Heart left ventricle (tissue), 16 donors: ENCODE results near the gene ENPP6. TPM values are rescaled to one million over a fixed set of nuclear protein-coding genes. Genes with fewer than 3 reads are reported as not detected.

ENCODE experiments used
- ATAC-seq, 4 donors: fragments of 200-7000 bp; cut with Tn5 transposase; one replicate each; pipeline ENCODE4 v1.9.1; 2020 to 2022; ENCODE audit warnings: moderate library complexity in 4 of 4, mild to moderate bottlenecking in 3 of 4, moderate number of reproducible peaks in 1 of 4
- DNase-seq, 5 donors: peaks; one replicate each; pipeline ENCODE4 v3.0.0-alpha.2; 2020
- H3K27ac ChIP-seq, 12 donors: fragments of 200-600 bp; sonication (generic) in 4 of 12; one replicate each; pipeline versions ENCODE4 v1.5.0 to v1.8.0; 2016 to 2022; ENCODE audit warnings: mild to moderate bottlenecking in 2 of 12
- H3K27me3 ChIP-seq, 9 donors: fragments of 200-600 bp; sonication (generic) in 2 of 9; one replicate each; pipeline versions ENCODE4 v1.5.1 to v1.8.0; 2016 to 2022; ENCODE audit warnings: mild to moderate bottlenecking in 3 of 9
- H3K36me3 ChIP-seq, 9 donors: fragments of 200-600 bp; sonication (generic) in 2 of 9; one replicate each; pipeline versions ENCODE4 v1.5.0 to v1.8.0; 2018 to 2022; ENCODE audit warnings: mild to moderate bottlenecking in 2 of 9
- H3K4me1 ChIP-seq, 12 donors: fragments of 200-600 bp; sonication (generic) in 4 of 12; one replicate each; pipeline versions ENCODE4 v1.5.0 to v1.8.0; 2016 to 2022; ENCODE audit warnings: mild to moderate bottlenecking in 3 of 12
- H3K4me3 ChIP-seq, 12 donors: fragments of 200-600 bp; sonication (generic) in 4 of 12; one replicate each; pipeline versions ENCODE4 v1.5.0 to v1.8.0; 2017 to 2022; ENCODE audit warnings: mild to moderate bottlenecking in 9 of 12, moderate library complexity in 4 of 12
- H3K9me3 ChIP-seq, 12 donors: fragments of 200-600 bp; sonication (generic) in 4 of 12; one replicate each; pipeline versions ENCODE4 v1.5.0 to v1.8.0; 2016 to 2022; ENCODE audit warnings: mild to moderate bottlenecking in 1 of 12
- CTCF ChIP-seq, 12 donors: fragments of 200-600 bp; sonication (generic) in 4 of 12; IDR thresholded peaks; one replicate each; pipeline versions ENCODE4 v1.5.0 to v1.8.0; 2018 to 2022; ENCODE audit warnings: antibody characterized with exemption in 12 of 12, mild to moderate bottlenecking in 5 of 12
- POLR2A ChIP-seq, 2 donors: fragments of 450-650 bp; IDR thresholded peaks; one replicate each; pipeline ENCODE4 v1.6.1; 2017; ENCODE audit warnings: antibody characterized with exemption in 2 of 2, mild to moderate bottlenecking in 2 of 2, moderate library complexity in 2 of 2
- WGBS, 4 donors: extraction: QIAGEN DNeasy Blood & Tissue Kit in 2 of 4; methylation state at CpG; one replicate each; pipeline versions ENCODE4 v1.1.5 to v1.1.7; 2013 to 2018; 5-methylcytosine and 5-hydroxymethylcytosine counted together
- intact Hi-C, 10 donors: fragments of 100-400 bp; cut with DNase I; formaldehyde crosslinking; loops; one replicate each; pipeline versions ENCODE4 v1.11.1 to v1.14.2; 2022
- polyA plus RNA-seq, 2 donors: library from polyadenylated mRNA; stranded (reverse); fragments of 200-250 nt; gene quantifications; one replicate each; pipeline ENCODE4 v1.2.3, GENCODE V29; 2013
- total RNA-seq, 9 donors: library from RNA; depleted of rRNA in 2 of 9; stranded (reverse); fragments of >200 nt in 2 of 9; fragmentation: NEBNext Ultra II Directional in 3 of 9; extraction: Animal tissue kit (Norgen Biotek cat#: 25700) in 3 of 9; gene quantifications; one replicate each; pipeline versions ENCODE4 v1.1.0 to v1.2.4, GENCODE V29; 2016 to 2023
- donor health status: ischemic (EF 13 %, LVEDD 7.1; RV severe dilation, severe dysfunction).
- donor health status: healthy with polysubstance abuse.
- donor health status: DM: no; HTN: yes; CAD: no.
- donor health status: DM: no; HTN: no; CAD: no.
- donor health status: ischemic (EF 25% LVEDD 6.9; RV normal size, moderate dysfunction).
- donor health status: ischemic (EF 25% LVEDD 5.7; RV mildly dilated, moderate dysfunction).
- donor health status: healthy.
- donor health status: DM: yes; HTN: yes; CAD: no.
- donor health status: ischemic (EF 35%, LVEDD 5.7; RV mildly dilated, moderate dysfunction).
- donor health status: nonischemic (EF 11% LVEDD 7.7; RV severe dilation, severe dysfunction).
- donor health status: DM: yes; HTN: yes; CAD: no.
- donor health status: PGD.
- donor health status: ischemic (EF 29% LVEDD 5.4; RV normal size, mild dysfunction).
- donor health status: nonischemic (EF 23%, LVEDD 6.1; RV moderate dilation, normal function).

ENPP6 gene
- total and polyA plus RNA-seq, 11 donors, result 0.03 to 0.35 (median 0.19) TPM; not detected in 2

DNA sequence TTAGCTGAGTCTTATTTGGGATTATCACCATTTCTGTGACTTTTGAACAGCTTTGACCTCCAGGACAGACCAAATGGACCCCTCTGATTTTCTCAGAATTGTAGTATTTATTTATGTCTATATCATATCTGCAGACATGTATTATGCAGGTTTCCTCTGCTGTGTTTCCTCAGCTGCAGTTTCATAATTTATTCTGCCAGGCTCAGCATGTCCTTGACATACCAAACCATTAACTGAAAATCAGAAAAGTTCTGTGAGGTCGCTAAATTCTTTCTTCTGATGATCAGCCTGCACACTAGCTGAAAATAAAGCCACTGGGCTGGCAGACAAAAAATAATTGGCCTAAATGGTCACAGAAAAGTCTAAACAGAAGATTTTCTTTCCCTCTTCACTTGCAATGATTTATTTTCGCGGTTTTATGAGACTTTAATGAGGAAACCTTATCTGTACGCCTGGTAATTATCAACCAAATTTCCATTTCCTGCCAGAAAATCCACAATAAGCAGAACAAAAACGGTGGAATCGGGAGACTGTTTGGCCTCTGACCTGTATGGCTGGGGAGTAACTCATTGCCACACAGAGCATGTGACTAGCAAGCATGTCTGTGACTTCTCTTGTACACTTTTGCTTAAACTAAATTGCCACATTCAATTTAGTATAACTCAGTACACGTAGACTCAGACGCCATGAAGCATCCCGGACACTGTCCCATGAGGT, 150.9 kb downstream of the ENPP6 start:
- DNase-seq (no peak), ATAC-seq (no peak)
- Histone ChIP-seq H3K27me3 (no peaks in the 10 kb centered on the region), H3K27ac (no peak overlapping the region), H3K9me3 (peaks cover 0 to 7% (median 0%) of the 10 kb centered on the region in 12 donors), H3K4me3 (no peak overlapping the region), H3K36me3 (no peaks in the 10 kb centered on the region), H3K4me1 (no peaks in the 10 kb centered on the region)
- intact Hi-C loops, result no loop called here
- WGBS, 4 donors, result 64 to 67% (median 67%) methylated on average over 9 of the region's 9 CpGs
- TF ChIP-seq CTCF (IDR thresholded peaks at IDR 0.05), result no peak
- TF ChIP-seq POLR2A (IDR thresholded peaks at IDR 0.05), result no peak

DNA sequence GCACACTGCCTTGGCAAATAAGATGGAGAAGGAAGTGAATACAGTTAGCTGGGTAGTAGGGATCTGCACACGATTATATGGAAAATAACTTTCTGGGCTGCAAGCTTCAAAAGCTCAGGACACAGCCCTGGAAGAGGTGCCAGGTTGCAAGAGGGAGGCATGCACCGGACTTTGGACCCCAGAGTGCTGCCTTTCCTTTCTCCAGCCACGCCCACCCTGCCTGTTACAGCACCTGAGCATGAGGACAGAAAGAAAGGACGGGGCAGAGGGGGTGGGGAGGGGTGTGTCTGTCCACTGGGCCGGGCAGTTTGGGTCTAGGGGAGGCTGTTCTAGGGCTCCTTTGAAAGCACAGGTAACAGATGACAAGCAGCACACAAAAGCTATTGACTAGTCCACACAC, 152.8 kb downstream of the ENPP6 start:
- Histone ChIP-seq H3K27ac (no peak overlapping the region), H3K36me3 (no peaks in the 10 kb centered on the region), H3K4me3 (no peak overlapping the region), H3K27me3 (no peaks in the 10 kb centered on the region), H3K4me1 (no peaks in the 10 kb centered on the region), H3K9me3 (no peaks in the 10 kb centered on the region)
- WGBS, 4 donors, result 93 to 97% (median 95%) methylated on average over 5 of the region's 5 CpGs
- ATAC-seq (no peak), DNase-seq (no peak)
- intact Hi-C loops, result no loop called here
- TF ChIP-seq CTCF (IDR thresholded peaks at IDR 0.05) (no peak), POLR2A (IDR thresholded peaks at IDR 0.05) (no peak)

GRCh38 chr4:184062769-184063168, 154.9 kb downstream of the ENPP6 start:
- peaks cover 0 to 4% (median 0%) of the 10 kb centered on the region in 12 donors for H3K4me1 ChIP-seq
- no peak overlapping the region for H3K27ac ChIP-seq
- no peaks in the 10 kb centered on the region for H3K36me3 ChIP-seq
- DNase-seq, result no peak
- no peak for TF ChIP-seq POLR2A (IDR thresholded peaks at IDR 0.05)
- no peak for TF ChIP-seq CTCF (IDR thresholded peaks at IDR 0.05)
- H3K4me3 ChIP-seq, result no peak overlapping the region
- H3K9me3 ChIP-seq, result no peaks in the 10 kb centered on the region
- H3K27me3 ChIP-seq, result no peaks in the 10 kb centered on the region
- 89 to 97% (median 92%) methylated on average over 7 of the region's 7 CpGs for WGBS, 4 donors
- ATAC-seq, result no peak
- intact Hi-C loops, result no loop called here

DNA sequence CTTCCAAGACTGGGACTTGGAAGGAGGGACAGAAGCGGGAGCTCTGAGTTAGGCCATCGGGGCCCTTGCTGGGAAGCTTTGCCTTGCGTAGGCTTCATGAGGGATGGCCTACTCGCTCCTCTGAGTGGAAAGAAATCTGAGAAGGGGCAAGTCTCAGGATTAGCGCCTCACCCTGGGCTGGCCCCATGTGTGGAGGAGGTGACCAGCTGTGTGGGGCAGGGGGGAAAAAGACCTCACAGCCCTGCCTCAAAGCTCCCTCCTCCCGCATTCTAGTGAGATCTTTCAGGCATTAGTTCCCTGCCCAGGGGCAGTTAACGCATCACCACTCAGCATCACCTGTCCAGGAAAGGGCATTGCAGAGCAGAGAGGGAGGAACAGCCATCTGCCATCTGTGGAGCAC, 156.1 kb downstream of the ENPP6 start:
- peaks cover 0 to 4% (median 0%) of the 10 kb centered on the region in 12 donors for H3K4me1 ChIP-seq
- H3K27me3 ChIP-seq, result no peaks in the 10 kb centered on the region
- DNase-seq (no peak), ATAC-seq (no peak)
- H3K4me3 ChIP-seq, result no peak overlapping the region
- no peak overlapping the region for H3K27ac ChIP-seq
- intact Hi-C loops, result no loop called here
- no peaks in the 10 kb centered on the region for H3K9me3 ChIP-seq
- WGBS, 4 donors, result 86 to 96% (median 90%) methylated on average over 6 to 7 of the region's 7 CpGs
- no peaks in the 10 kb centered on the region for H3K36me3 ChIP-seq
- no peak for TF ChIP-seq CTCF (IDR thresholded peaks at IDR 0.05)
- TF ChIP-seq POLR2A (IDR thresholded peaks at IDR 0.05), result no peak
